ENCODE data around the gene ITGB4.

Gene ITGB4

DNA sequence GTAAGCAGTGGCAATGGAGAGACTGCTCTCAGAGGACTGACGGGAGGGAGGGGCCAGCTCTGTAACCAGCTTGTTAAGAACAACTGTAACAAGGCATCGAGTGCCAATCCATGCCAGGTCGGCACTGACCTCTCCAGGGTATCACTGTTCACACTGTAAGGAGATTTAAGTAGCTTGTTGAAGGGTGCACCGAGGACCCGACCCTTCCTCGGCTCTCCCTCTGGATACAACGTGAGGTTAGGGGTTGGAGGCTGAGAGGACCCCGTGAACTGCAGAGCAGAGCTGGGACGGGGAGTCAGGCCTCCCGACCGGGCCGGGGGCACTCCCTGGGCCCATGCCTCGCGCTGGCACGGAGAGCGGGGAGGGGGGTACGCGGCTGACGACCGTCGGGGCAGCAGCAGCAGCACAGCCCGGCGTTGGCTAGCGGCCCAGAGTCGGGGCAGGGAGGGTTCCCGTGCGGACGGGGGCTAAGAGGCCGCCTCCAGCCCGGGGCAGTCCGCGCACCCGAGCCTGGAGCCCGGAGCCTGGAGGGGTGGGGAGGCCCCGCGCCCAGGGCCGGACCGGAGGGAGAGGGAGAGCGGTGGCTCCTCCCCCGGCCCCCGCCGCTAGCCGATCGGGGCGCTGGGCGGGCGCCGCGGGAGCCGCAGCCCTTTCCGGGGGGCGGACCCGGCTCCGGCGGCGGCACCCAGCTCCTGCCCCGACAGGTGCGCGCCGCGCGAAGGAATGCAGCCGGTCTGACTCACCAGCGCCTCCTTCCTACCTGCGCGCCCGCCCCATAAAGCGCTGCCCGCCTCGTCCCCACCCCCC, at the start of gene ITGB4:
TSS of gene ITGB4 (plus strand) at position 804 of the 807 bp plus-strand sequence. CDS start 3,245 bp downstream, outside the sequence.
- DNase-seq (ENCODE audit: low read depth) = peak; percentile 27

DNA sequence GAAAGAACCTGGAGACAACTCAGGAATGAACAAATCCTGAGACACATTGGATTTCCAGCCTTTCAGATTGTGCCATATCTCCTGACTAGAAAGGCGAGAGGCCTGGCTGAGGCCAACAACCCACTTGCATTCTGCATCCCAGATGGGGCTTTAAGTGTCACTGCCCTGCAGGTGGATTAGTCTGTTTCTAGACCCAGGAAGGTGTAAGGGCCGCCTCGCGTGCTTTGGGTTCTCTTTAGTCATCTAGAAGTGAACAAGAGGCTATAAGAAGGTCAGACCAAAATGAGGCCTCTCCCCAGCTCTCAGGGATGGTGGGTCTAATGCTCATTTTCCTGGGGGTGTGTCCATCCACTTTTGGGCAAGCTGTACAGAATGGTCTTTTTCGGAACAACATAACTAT, 49.2 kb upstream of the ITGB4 start:
- no peak for DNase-seq (ENCODE audit: low read depth)

DNA sequence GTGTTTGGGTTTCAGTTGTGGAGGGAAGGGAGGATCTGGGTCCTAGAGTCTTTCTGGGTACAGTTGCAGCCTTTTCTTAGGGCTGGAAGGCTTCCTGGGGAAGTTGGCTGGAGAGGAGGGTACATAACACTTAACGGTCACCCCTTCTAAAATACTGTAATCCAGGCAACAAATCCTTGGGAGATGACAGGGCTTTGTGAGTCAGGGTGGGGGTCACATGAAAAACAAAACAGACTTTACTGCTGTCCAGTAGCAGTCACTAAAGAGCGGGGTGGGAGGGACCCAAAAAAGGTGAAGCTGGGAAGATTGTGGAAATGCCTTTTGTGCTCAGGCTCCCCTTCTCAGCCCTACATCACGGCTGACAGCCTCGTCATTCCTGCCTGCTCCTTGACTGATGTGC, 47.8 kb upstream of the ITGB4 start:
- DNase-seq (ENCODE audit: low read depth) = no peak

DNA sequence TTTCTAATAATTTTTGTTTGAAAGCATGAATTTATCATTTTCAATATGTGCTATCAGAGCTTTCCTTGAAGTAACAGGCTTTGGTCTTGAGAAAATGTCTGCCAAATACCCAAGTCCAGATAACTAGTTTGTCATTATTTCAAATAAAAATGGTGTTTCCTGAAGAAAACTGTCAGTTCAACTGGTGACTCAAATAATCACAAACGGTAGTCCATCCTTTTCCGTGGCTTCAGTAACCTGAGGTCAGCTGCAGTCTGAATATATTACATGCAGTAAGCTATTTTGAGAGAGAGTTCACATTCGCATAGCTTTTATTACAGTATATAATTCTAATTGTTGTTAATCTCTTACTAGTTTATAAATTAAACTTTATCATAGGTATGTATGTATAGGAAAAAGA, 44.8 kb upstream of the ITGB4 start:
- DNase-seq (ENCODE audit: low read depth) = no peak

DNA sequence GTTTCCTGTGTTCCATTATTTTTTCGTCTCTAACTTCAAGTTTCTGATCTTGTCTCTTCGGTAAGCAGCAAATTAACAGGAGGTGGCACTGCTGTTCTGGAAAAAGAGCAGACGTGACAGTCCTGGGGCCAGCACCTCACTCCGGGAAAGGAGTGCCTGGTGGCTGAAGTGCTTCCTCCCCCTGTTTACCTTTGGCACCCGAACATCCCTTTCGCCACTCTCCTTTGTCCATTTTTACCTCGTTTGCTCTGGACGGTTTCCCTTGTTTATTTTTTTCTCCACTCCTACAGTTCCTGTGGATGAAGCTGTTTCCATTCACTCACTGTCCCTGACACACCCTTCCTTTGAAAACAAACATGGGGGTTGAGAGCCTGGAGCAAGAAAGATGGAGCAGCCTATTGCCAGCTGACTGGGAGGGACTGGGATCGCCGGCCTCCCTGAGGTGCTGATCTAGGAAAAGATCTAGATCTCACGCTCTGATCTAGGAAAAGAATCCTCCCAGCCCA, 41.5 kb upstream of the ITGB4 start:
- DNase-seq (ENCODE audit: low read depth) = no peak

DNA sequence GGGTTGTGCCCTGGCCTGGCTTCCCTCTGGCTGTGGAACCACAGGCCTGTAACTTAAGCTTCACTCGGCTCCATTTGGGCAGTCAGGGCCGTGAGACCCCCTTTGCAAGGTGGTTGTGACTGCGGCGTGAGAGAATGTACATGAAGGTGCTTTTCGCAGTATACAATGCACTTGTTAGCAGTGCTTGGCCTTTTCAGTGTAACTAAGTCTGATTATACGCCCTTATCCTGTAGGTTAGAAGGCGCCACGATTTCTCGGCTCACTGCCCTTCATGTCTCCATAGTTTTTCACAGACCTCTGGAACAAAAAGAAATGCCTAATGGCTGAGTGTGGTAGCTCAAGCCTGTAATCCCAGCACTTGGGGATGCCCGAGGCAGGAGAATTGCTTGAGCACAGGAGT, 40.8 kb upstream of the ITGB4 start:
- DNase-seq (ENCODE audit: low read depth) = no peak

DNA sequence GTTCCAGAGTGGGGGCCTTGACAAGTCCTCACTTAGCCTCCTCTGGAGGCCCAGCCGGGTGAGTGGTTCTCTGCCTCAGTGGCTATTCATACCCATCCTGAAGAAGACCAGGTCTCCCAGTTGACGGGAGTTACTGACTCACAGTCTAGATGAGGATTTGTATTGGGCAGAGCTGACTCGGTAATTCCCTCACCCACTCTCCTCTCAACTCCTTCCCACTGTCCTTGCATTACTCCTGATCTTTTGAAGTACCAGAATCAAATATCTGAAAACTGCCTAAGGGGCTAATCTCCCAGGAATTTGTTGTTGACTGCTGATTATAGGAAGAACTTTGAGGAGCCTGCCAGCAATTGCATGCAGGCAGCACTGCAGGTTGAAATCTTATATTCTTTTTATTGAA, 40.0 kb upstream of the ITGB4 start:
- no peak for DNase-seq (ENCODE audit: low read depth)

DNA sequence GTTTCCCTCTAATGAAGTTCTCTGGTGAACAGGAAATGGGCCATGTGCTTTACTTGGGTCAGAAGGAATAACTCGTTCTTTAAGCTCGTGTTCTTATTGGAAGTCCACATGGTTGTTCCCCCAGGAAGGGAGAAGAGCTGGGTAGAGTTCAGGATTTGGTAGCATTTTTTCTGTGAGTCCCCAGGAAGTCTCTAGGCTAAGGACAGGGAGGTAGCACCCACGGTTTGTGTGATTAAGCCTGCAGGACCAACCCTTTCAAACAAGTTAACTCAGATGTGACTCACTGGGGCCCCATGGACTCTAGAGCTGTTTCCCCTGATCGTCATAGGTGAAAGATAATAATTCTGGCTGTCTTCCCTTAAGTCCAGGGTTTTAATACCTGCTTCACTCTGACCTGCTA, 37.7 kb upstream of the ITGB4 start:
- no peak for DNase-seq (ENCODE audit: low read depth)

DNA sequence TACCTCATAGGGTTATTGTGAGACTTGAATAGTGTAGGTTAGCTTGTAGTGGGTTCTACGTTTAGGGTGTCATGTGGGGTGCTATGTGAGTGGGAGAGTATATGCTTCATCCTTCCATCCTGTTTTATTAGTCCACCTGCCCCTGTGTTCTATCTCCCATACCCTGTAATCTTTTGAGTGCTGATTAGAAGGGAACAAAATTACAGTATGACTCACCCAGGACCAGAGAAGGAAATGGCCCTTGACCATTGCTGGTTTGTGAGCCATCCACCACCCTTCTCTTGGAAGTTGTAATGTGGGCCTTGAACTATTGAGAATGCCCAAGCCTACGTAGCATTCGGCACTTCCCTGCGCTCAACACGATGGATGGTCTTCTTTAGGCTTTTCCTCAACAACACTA, 37.0 kb upstream of the ITGB4 start:
- no peak for DNase-seq (ENCODE audit: low read depth)

DNA sequence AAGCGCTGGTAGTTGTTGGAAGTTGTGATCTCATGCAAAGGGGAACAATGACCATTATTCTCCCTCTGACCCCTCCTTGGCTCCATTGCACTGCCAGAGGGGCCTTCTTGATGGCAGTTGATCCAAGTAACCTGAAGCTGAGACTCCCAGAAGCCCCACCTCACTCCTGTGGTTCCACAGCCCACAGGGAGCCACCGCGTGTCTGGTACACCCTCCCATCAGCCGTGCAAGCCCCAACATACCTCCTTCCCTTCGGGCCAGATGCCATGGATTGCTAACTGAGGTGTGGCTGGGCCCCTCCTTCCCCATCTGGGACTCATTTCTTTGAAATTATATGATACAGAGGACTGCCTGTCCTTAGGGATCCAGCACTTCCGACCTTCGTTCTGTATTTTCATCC, 36.3 kb upstream of the ITGB4 start:
- DNase-seq (ENCODE audit: low read depth) = no peak

DNA sequence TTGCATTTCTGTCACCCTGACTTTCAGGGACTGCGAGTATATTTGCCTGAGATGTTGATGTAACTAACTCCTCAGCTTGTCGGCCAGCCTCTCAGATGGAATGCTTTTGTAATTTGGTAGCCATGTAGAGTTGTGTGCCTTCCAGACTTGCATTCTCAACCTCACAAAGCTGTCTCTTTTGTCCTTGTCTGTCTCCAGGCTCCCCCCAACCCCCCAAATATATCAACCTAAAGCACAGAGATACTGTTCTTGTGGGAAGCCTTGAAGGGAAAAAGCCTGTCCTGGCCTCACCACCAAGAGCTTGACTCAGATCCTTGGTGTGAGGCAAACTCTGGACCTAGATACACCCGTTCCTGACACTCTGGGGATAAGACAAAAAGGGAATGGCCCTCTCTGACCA, 35.8 kb upstream of the ITGB4 start:
- DNase-seq (ENCODE audit: low read depth) = no peak

DNA sequence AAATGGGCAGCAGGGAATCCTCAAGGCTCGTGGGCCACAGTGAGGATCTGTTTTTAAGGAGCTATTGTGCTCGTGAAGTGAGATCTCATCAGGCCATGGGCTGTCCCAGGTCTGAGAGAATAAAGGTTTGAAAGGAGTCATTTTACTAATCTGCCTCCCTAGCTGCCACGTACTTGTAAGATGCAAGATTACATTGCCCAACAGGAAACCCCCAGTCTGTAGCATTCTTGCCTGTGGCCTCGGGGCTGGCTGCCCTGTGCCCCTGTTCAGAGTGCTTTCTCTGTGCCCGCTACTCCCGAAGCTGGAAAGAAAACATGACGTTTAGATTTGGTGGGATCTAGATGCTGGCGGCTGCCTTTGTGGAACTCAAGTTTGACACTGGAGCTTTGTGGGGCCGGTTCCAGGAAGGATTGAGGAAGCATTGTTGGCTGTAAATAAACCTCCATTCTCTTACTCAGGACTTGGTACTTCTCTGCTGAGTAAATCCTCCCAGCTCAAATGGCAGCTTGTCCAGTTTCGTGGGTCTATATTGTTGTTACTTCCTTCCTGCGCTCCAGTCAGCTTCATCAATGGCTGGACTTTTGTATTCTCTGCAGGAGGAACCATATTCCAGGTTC, 32.9 kb upstream of the ITGB4 start:
- no peak for DNase-seq (ENCODE audit: low read depth)

DNA sequence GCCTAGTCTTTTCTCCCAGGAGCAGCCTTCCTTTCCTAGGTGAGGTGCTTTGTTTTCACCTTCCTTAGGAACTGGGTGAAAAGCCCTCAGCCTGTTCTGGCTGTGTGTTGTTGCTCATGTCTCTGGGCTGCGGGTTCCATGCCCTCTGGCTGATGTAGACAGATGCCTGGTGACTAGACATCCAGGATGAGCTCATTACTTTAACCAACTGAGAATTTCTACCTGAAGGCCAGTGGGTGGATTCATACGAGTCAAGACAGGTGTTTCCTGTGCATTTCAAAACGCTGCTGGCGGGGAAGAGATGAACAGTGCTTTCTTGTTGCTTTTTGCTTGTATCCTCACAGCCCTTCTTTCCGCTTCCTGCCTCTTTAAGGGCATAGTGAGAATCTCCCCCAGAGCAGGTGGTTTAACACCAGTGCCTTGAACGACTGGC, 31.8 kb upstream of the ITGB4 start:
- no peak for DNase-seq (ENCODE audit: low read depth)

DNA sequence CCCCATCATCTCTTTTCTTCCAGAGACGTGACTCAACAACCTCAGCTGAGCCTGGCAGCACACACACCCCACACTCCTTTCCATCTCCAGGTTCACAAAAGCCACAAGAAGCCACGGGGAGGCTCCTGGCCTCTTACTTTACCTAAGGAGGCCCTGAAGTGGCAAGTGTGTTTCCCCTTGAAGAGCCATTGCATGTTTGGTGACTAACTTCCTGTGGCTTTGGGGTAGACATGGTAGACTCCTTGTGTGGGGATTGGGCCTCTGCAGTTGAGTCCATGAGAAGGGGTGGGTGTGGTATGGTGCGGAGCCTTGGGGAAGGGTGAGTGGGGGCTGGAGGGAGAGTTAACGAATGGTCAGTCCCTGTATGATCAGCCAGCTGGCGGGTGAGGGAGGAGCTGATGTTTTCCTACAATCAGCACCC, 29.9 kb upstream of the ITGB4 start:
- no peak for DNase-seq (ENCODE audit: low read depth)

DNA sequence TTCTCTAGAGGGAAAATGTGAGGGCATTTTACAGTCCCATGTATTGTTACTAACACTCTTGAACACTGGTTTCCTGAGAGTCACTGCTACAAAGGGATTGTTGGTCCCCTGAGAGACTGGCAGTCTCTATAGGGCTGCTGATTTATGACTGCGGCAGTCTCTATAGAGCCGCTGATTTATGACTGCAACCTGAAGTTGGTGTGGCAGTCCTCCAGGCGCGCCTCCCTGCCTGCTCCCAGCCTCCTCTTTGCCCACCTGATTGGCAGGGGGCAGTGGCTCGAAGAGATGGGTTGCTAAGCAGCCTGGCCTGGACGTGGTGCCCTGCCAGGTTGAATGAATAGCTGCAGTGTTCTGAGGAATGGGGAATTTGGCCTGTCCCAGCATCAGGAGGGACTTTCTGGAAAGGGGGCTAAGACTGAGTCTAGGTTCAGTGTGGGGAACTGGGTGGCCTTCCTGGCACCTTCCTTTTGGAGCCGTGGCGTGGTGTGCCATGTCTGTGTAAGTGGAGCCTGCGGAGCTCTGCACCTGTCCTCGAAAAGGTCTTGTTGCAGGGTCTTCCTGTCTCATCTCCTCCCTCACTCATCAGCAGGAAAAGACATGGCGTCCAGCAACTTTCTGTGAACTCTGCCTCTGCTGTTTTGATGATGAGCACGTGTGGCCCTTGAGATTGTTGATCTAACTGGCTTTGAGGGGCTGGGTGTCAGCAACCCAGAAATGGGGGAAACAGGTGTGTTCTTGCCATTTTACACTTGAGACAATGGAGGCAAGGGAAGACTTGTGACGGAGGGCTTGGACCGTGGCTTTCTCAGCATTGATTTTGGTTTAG, 29.2 kb upstream of the ITGB4 start:
- DNase-seq (ENCODE audit: low read depth) = no peak

DNA sequence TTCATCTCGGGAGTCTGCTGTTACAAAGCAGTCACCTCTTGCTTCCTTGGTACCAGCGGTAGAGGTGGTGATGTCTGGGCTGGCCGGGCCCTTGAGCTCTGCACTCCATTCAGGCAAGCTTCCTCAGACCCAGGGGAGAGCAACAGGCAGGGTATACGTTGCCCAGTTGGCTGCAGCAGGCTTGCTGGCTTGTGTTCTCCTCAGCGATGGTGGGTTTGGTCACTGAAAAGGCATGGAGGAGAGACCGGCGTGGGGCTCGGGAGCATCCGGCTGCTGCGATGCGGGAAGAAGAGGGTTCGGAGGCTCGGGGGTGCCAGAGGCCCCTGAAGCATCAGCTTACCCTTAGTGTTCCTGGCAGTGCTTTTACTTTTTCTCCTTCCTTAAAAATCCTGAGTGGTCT, 28.3 kb upstream of the ITGB4 start:
- DNase-seq (ENCODE audit: low read depth) = no peak

DNA sequence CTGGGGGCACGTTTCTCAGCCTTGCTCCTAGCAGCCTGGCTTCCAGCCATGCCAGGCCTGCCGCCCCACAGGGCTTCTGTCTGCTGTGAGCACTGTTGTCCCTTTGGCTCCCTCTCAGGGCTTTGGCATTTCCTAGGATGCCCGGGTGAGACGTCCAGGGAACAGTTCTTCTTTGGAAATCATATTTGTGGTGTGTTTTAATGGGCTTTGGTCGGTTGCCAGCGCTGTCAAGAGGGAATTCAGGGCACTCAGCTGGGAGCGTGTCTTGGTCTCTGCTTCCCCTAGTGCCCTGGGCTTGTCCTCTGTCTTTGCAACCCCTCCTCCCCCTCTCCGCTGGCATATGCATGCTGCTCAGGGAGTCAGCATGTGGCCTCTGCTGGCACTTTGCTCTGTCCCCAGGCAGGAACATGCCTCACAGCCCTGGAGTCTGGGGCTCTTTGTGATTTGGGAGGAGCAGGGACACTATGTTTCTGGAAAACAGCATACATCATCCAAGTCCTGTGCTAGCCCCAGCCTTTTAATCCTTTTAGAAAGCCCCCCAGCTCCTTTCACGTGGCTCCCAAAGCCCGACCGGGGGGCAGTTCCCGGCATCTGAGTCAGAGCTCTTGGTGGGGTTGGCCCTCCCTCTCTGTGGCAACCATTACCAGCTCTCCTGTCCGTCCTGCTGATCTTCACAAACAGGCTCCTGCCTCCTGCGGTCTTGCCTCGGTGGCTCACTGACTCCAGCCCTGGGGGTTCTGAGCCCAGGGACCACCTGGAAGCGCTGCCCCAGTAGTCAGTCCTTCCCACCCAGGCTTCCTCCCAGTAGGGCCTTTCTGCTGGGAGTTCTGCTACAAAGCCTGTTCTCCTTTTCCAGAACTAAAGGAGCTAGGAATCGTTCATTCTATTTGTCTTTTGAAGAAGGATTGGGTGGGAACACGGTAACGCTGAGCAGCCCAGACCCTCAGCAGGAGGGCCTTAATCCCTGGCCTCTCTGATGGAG, 27.5 kb upstream of the ITGB4 start:
- DNase-seq (ENCODE audit: low read depth) = no peak

DNA sequence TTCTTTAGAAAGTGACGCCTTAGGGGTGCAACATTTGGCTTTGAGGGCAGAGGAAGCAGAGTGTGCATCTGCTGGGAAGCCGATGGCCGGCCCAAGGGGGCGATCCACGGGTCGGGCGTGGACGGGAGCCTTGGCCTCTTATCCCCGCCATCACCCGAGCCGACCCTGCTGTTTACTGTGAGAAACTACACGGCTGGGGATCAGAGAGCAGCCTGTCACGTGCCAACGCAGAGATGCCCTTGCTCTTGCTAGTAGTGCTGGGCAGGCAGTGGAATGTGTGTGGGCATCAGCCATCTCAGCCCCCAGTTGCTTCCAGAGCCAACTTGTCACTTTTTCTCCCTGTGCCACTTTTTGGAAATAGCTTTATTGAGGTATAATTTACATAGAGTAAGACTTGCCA, 26.7 kb upstream of the ITGB4 start:
- no peak for DNase-seq (ENCODE audit: low read depth)

DNA sequence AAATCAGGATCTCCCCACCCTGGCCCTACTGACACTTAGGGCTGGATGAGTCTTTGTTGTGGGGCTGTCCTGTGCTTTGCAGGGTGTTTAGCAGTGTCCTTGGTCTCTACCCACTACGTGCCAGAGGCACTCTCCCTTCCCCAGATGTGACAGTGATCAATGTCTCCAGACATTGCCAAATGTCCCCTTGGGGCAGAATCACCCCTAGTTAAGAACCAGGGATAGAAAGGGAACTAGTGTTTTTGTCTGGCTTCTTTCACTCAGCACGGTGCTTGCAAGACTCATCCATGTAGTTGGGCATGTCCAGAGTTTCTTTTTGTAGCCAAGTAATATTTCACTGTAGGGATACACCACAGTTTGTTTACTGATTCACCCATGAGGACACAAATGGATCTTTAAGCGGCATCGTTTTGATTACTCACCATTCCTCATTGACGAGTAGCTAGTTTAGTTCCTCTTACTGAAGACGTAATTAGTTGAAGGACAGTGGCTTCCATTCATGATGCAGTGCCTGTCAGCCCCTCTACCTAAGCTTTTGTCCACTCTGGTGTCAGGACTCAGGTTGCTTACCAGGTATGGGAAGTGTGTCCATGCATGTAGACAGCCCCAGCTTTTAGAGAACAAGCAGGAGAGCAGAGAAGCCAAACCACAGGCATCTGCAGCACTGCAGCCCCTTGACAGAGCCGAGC, 26.0 kb upstream of the ITGB4 start:
- DNase-seq (ENCODE audit: low read depth) = no peak

DNA sequence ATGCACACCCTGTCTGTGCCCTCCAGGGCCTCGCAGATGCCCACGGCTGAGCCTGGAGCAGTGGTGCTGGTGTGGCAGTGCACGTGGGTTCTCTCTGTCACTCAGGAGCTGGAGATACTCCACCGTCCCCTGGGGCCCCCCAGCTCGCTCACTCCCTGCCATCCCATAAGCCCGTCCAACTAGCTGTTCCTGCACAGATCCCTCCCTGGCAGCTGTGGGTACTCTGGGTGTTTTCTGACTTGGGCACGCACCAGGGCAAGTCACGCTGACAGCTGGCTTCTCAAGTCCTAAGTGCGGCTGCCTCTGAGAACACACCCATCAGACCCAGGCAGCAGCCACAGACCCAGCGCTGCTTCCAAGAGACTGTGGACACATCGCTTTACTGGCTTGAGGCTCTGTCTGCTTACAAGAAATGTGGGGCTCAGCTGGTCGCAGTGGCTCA, 25.4 kb upstream of the ITGB4 start:
- no peak for DNase-seq (ENCODE audit: low read depth)
